GM21786 (cell line): ENCODE data around the gene MAP10.

ENCODE experiments used
- ATAC-seq: cut with Tn5 transposase; IDR thresholded peaks from one replicate; pipeline ENCODE4 v1.9.1; 2021; ENCODE audit not compliant: unreplicated experiment

The MAP10 gene

GRCh38 chr1:232795497-232796053, 9.6 kb upstream of the MAP10 start:
- no peak for ATAC-seq

DNA sequence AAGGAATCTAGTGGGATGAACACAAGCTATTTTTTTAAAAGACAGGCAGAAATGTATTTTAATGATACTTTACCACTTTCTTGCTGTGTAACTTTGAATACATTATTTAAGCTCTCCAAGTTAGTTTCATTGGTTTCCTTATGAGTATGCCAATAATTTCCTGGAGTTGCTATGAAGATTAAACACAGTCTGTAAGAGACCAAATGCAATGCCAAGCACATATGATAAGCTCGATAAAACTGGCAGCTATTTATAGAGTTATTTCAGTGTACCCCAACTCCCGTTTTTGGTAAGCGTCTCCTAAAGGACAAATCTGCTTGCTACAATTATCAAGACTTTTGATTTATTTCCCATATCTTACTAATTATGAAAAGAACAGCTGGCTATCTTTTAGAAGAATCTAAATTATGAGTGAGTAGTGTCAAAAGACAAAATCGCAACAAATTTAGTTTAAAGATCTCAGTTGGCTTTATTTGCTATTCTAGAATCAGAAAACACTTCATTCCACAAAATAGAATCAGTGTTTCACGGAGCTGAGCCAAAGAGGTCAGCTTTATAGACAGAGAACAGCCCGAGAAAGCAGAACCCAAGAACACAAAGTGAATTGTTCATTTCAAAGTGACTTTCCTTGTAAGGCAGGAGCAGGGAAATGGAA, 7.2 kb upstream of the MAP10 start:
- no peak for ATAC-seq

GRCh38 chr1:232798920-232799319, 6.3 kb upstream of the MAP10 start:
- no peak for ATAC-seq

DNA sequence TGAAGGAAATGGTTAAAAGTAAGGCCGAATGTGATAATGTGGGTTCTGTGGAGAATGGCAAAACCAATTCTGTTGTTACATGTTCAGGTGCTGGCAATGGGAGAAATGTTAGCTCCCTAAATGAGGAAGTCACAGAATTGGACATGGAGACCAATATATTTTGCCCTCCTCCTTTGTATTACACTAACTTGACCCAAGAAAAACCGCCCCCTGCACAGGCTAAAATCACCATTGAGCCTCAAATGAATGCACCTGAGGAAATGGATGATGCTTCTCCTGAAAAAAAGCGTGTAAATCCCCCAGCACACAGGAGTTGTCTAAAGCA, 932 bp downstream of the MAP10 start:
- no peak for ATAC-seq

DNA sequence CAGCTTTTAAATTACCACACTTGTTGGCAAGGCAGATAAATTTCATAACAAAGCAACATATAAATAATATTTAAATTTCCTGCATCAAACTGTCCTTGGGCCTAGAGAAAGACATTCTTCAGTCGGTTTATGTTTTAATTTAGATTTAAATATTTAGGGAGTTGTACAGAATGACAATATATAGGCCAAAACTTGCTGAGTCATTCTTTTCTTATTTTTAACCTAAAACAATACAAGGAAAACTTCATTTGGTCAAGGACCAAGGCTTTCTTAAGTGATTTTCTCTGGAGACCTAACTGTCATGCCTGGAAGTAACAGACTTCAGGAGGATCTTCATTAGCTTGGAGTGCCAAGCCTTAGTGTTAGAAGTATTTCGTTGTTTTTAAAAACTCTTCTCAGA, 5.6 kb downstream of the MAP10 start:
- ATAC-seq = no peak

DNA sequence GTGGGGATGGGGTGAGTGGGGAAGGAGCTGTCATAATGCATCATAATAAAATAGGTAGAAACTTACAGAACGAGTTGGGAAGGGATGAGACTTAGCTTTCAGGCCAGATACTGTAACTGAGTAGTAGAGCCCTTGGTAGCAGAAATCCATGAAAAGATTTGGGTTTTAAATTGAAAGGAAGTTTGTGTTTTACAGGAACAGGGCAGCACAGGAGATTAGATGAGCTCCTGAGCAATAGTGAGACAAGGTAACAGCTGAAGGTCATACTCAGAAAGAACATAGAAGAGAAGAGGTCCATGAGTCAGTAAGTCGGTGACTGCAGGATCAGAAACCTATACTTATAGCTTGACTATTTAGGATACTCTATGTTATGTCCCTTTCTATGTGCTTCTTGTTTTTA, 7.3 kb downstream of the MAP10 start:
- no peak for ATAC-seq

GRCh38 chr1:232813097-232813496, 7.9 kb downstream of the MAP10 start:
- ATAC-seq = no peak

- no peak for ATAC-seq
Measured at GRCh38 chr1:232813760-232814159, 8.5 kb downstream of the MAP10 start.

DNA sequence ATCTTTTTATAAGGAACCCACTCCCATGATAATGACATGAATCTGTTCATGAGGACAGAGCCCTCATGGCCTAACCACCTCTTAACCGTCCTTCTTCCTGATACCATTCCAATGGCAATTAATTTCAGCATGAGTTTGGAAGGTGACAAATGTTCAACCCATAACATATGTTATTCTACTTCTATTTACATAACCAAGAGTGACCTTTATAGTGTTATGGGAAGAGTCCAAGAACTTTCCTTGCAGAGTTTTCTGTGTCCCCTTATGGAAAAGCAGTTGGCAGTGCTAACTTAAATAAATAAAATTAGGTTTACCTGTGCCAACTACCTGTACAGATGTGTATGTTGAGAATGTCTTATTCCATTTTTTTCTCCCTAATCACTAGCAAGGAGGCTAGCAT, 11.1 kb downstream of the MAP10 start:
- no peak for ATAC-seq

DNA sequence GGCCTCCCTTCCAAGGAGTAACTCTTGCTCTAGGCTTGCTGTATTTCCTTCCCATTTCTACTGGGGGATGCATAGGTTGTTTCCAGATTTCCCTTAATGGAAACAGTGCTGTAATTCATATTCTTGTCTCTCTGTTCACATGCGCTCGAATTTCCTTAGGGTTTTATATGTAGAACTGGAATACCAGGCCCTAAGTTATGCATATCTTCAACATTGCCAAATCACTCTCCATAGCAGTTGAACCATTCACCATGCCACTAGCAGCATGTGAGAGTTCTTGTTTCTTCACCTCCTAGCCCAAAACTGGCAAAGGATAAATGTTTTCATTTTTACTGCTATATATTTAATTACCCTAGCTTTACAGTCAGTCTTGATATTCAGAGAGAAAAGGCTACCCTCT, 12.8 kb downstream of the MAP10 start:
- no peak for ATAC-seq

DNA sequence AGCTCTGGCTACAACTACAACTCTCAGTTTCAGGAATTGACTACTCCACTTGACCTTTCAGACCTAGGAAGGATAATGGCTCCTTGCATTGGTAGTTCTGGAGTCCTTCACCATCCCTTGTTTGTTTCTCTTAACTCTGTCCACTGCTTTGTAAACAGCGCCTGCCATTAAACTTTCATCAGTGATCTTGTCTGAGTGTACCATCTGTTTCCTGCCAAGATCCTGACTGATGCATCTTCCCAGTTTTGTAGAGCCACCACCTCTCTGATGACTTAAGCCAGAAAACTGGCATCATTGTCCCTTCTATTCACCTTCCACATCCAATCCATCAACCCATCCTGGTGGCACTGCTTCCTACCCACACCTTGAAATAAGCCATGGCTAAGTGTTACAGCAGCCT, 15.2 kb downstream of the MAP10 start:
- ATAC-seq = no peak

GRCh38 chr1:232822530-232822929, 17.3 kb downstream of the MAP10 start:
- ATAC-seq = no peak

GRCh38 chr1:232826318-232826717, 21.1 kb downstream of the MAP10 start:
- ATAC-seq = no peak

DNA sequence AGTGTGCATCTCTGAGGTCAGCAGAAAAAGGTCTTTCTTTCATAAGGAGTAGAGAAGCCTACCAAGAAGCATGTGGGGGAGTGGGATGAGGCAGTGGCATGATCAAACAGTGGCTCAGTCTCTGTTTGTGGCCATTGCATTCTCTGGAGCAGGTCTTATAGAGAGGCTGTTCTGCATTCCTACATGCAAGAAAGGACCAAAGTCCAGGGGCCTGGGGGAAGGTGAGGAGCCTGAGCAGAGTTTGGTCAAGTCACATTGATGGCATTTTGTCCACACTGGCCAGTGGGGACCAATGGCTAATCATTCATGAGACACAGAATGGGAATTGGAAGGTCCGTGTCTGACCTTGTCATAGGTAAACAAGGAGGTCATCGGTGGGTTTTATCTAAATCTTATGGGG, 25.4 kb downstream of the MAP10 start:
- no peak for ATAC-seq

- no peak for ATAC-seq
Measured at GRCh38 chr1:232831895-232832294, 26.7 kb downstream of the MAP10 start.

- ATAC-seq = no peak
Measured at GRCh38 chr1:232834066-232834465, 28.9 kb downstream of the MAP10 start.

- no peak for ATAC-seq
Measured at GRCh38 chr1:232835166-232835565, 29.9 kb downstream of the MAP10 start.

DNA sequence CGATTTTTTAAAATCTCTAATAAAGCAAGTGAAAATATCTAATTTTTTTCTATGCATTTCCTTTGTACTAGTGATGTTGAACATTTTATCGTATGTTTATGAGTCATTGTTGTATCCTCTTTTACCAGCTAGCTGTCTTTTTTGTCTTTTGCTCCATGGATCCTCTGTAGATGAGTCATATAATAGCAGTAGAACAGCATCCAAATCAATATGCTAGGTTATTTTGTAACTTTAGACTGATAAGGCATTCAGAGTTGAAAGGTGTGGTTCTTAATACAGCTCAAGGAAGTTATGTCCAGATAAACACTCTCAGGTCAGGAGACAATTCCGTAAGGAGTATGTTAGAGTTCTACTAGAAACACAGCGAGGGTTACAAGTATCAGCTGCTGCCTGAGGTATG, 31.9 kb downstream of the MAP10 start:
- no peak for ATAC-seq

GRCh38 chr1:232841823-232842565, 36.8 kb downstream of the MAP10 start:
- no peak for ATAC-seq

- ATAC-seq = no peak
Measured at GRCh38 chr1:232844791-232845190, 39.6 kb downstream of the MAP10 start.

GRCh38 chr1:232845406-232845955, 40.3 kb downstream of the MAP10 start:
- no peak for ATAC-seq

DNA sequence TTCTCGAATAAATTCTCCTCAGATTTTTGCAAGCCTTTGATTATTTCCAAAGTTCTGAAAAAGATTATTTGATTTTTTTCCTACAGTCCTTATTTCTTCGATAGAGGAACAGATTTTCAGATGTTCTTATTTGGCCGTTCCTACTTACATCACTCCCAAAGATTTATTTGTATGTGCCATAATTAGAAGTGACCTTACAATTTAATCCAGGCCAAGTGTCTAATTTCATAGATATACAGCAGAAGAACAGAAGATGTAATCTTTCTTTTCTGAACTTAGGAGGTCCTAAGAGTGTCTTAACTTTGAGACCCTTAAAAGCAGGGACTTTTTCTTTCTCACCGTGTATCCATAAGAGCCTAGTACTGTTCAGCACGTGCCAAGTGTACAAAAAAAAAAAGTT, 46.3 kb downstream of the MAP10 start:
- ATAC-seq = no peak
